Measurements from ENCODE around the gene UBXN11.
"Not testable (repeated sequence)": the region's sequence is repeated elsewhere in the genome, so short reads cannot be mapped to it uniquely, and the experiment has no call there.

UBXN11 gene

GRCh38 chr1:26305667-26306289, 658 bp downstream of the UBXN11 start:
- DNase-seq (ENCODE audit: low read depth) = no peak

- peak; percentile 81 for DNase-seq (ENCODE audit: low read depth)
Measured at GRCh38 chr1:26302733-26303405, 3.6 kb downstream of the UBXN11 start.

- no peak for DNase-seq (ENCODE audit: low read depth)
Measured at GRCh38 chr1:26300578-26301275, 5.7 kb downstream of the UBXN11 start.

GRCh38 chr1:26297791-26298124, 8.7 kb downstream of the UBXN11 start:
- DNase-seq (ENCODE audit: low read depth) = no peak

- no peak for DNase-seq (ENCODE audit: low read depth)
Measured at GRCh38 chr1:26297057-26297790, 9.2 kb downstream of the UBXN11 start.

GRCh38 chr1:26296340-26297056, 9.9 kb downstream of the UBXN11 start:
- DNase-seq (ENCODE audit: low read depth) = no peak

GRCh38 chr1:26295194-26296138, 11.0 kb downstream of the UBXN11 start:
- DNase-seq (ENCODE audit: low read depth) = no peak

- no peak for DNase-seq (ENCODE audit: low read depth)
Measured at GRCh38 chr1:26293911-26294463, 12.4 kb downstream of the UBXN11 start.

GRCh38 chr1:26292735-26293134, 13.7 kb downstream of the UBXN11 start:
- not testable (repeated sequence) for DNase-seq (ENCODE audit: low read depth)

- no peak for DNase-seq (ENCODE audit: low read depth)
Measured at GRCh38 chr1:26291939-26292338, 14.5 kb downstream of the UBXN11 start.

- DNase-seq (ENCODE audit: low read depth) = no peak
Measured at GRCh38 chr1:26291433-26291832, 15.0 kb downstream of the UBXN11 start.

- no peak for DNase-seq (ENCODE audit: low read depth)
Measured at GRCh38 chr1:26290882-26291261, 15.6 kb downstream of the UBXN11 start.

- DNase-seq (ENCODE audit: low read depth) = no peak
Measured at GRCh38 chr1:26290122-26290881, 16.1 kb downstream of the UBXN11 start.

- no peak for DNase-seq (ENCODE audit: low read depth)
Measured at GRCh38 chr1:26289158-26290059, 17.0 kb downstream of the UBXN11 start.

- no peak for DNase-seq (ENCODE audit: low read depth)
Measured at GRCh38 chr1:26288311-26288941, 18.0 kb downstream of the UBXN11 start.

- DNase-seq (ENCODE audit: low read depth) = no peak
Measured at GRCh38 chr1:26287811-26288210, 18.6 kb downstream of the UBXN11 start.

GRCh38 chr1:26287033-26287711, 19.3 kb downstream of the UBXN11 start:
- DNase-seq (ENCODE audit: low read depth) = no peak

GRCh38 chr1:26286064-26286416, 20.4 kb downstream of the UBXN11 start:
- no peak for DNase-seq (ENCODE audit: low read depth)

Data from HS-27A (cell line).